Mesendoderm (in vitro differentiated cells): ENCODE measurements around the gene KSR2.

Source experiments
- DNase-seq: peaks from one replicate; pipeline ENCODE4 v3.0.0; 2013
- H2AK5ac ChIP-seq: 2 replicates; pipeline ENCODE4 v1.6.1; 2013; ENCODE audit warnings: low read length, inconsistent platforms
- H2BK120ac ChIP-seq: 2 replicates; pipeline ENCODE4 v1.6.1; 2013; ENCODE audit warnings: low read depth, mild to moderate bottlenecking, low read length, moderate library complexity, mixed read lengths
- H2BK15ac ChIP-seq: replicated peaks from 2 replicates; pipeline ENCODE4 v1.6.1; 2013; ENCODE audit warnings: low read depth, mild to moderate bottlenecking, moderate library complexity
- H2BK5ac ChIP-seq: 2 replicates; pipeline ENCODE4 v1.6.1; 2013; ENCODE audit warnings: low read length, inconsistent platforms
- H3K18ac ChIP-seq: 2 replicates; pipeline ENCODE4 v1.6.1; 2013; ENCODE audit warnings: mild to moderate bottlenecking, low read length, mixed read lengths
- H3K23ac ChIP-seq: one replicate; pipeline ENCODE4 v1.6.1; 2013; ENCODE audit warnings: low read length
- H3K27ac ChIP-seq: 2 replicates; pipeline ENCODE4 v1.5.1; 2013; ENCODE audit warnings: low read depth, mild to moderate bottlenecking, inconsistent platforms, low read length, moderate library complexity
- H3K27me3 ChIP-seq: 2 replicates; pipeline ENCODE4 v1.6.1; 2013; ENCODE audit warnings: low read length, control low read depth, mild to moderate bottlenecking, inconsistent platforms; ENCODE audit not compliant: insufficient read depth, poor library complexity
- H3K36me3 ChIP-seq: 2 replicates; pipeline ENCODE4 v1.6.1; 2013; ENCODE audit warnings: low read length, inconsistent platforms; ENCODE audit not compliant: control insufficient read depth, insufficient read depth
- H3K4ac ChIP-seq: one replicate; pipeline ENCODE4 v1.6.1; 2013; ENCODE audit warnings: low read depth, mild to moderate bottlenecking, low read length, moderate library complexity
- H3K4me1 ChIP-seq: 2 replicates; pipeline ENCODE4 v1.6.1; 2013; ENCODE audit warnings: low read depth, low read length, inconsistent platforms; ENCODE audit not compliant: control insufficient read depth
- H3K4me2 ChIP-seq: 2 replicates; pipeline ENCODE4 v1.6.1; 2013; ENCODE audit warnings: low read length
- H3K4me3 ChIP-seq: 2 replicates; pipeline ENCODE4 v1.5.1; 2013; ENCODE audit warnings: mild to moderate bottlenecking, low read length
- H3K56ac ChIP-seq: one replicate; pipeline ENCODE4 v1.6.1; 2013; ENCODE audit warnings: low read length
- H3K79me1 ChIP-seq: 2 replicates; pipeline ENCODE4 v1.6.1; 2013; ENCODE audit warnings: low read length, inconsistent platforms
- H3K79me2 ChIP-seq: 2 replicates; pipeline ENCODE4 v1.6.1; 2013; ENCODE audit warnings: mild to moderate bottlenecking, low read length; ENCODE audit not compliant: control insufficient read depth, insufficient read depth
- H3K9ac ChIP-seq: 2 replicates; pipeline ENCODE4 v1.6.1; 2013; ENCODE audit warnings: low read length, inconsistent platforms
- H4K5ac ChIP-seq: one replicate; pipeline ENCODE4 v1.6.1; 2013; ENCODE audit warnings: low read length
- H4K8ac ChIP-seq: one replicate; pipeline ENCODE4 v1.6.1; 2013; ENCODE audit warnings: low read depth, mild to moderate bottlenecking, control low read depth, low read length, moderate library complexity
- WGBS: extraction: QIAGEN DNeasy Blood & Tissue Kit; methylation state at CpG from one replicate; pipeline ENCODE4 v1.1.7; 2013; ENCODE audit warnings: low lambda C conversion rate, missing lambda C conversion rate; ENCODE audit not compliant: insufficient coverage; ENCODE audit errors: extremely low coverage; 5-methylcytosine and 5-hydroxymethylcytosine counted together

Gene KSR2

DNA sequence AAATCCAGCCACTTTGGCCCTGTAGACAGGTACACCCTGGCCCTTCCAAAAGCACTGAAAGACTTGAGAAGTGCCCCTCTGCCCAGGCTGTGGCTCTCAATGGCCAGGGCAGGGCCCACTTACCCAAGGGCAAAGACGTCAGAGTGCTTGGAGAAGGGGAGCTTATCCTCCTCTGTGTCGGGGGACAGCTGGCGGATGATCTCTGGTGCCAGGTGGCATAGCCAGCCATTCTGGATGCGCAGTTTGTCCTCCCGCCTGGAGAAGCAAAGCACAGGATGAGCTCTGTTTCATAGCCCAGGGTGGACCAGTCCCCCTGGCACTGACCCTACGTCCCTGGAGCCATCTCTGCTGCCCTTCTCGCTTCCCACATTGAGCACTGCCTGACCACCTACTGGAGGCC lies 492.4 kb downstream of the KSR2 start:
- WGBS = no CpG with 5 or more reads among the region's 7 CpGs
- no peak overlapping the region for H3K4ac ChIP-seq
- H3K27me3 ChIP-seq = no peaks in the 10 kb centered on the region
- no peak overlapping the region for H3K56ac ChIP-seq
- no peak overlapping the region for H3K4me2 ChIP-seq
- H4K8ac ChIP-seq = no peak overlapping the region
- H3K23ac ChIP-seq = no peak overlapping the region
- no peaks in the 10 kb centered on the region for H3K79me2 ChIP-seq
- no peak overlapping the region for H3K27ac ChIP-seq
- H3K9ac ChIP-seq = no peak overlapping the region
- H2BK120ac ChIP-seq = no peak overlapping the region
- H3K4me1 ChIP-seq = no peaks in the 10 kb centered on the region
- H2AK5ac ChIP-seq = no peak overlapping the region
- H4K5ac ChIP-seq = no peak overlapping the region
- no peak overlapping the region for H3K18ac ChIP-seq
- no peak overlapping the region for H2BK5ac ChIP-seq
- H3K79me1 ChIP-seq = no peaks in the 10 kb centered on the region
- H3K4me3 ChIP-seq = no peak overlapping the region
- no peak overlapping the region for H2BK15ac ChIP-seq
- DNase-seq = no peak
- H3K36me3 ChIP-seq = no peaks in the 10 kb centered on the region

DNA sequence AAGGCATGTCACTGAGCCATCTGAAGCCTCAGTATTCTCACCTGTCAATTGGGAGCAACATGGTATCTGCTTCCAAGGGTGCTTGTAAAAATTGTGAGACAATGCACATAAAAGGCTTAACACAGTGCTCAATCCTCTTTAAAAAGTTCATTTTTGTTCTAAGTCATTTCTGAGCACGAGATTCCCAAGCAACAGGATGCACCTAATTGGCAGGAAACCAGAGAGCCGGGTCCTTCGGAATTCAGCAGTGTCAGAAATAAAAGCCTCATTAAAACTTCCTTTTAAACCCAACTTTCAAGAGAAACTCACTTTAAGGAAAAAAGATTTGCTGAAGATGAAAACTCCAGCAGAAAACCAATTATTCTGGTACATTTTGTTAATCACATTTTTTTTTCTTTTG lies 494.9 kb downstream of the KSR2 start:
- no peak overlapping the region for H3K9ac ChIP-seq
- H3K18ac ChIP-seq = no peak overlapping the region
- H2BK15ac ChIP-seq = no peak overlapping the region
- H4K8ac ChIP-seq = no peak overlapping the region
- H3K27ac ChIP-seq = no peak overlapping the region
- no peak for DNase-seq
- H3K79me2 ChIP-seq = no peaks in the 10 kb centered on the region
- no peak overlapping the region for H3K23ac ChIP-seq
- no peak overlapping the region for H4K5ac ChIP-seq
- H3K4me2 ChIP-seq = no peak overlapping the region
- WGBS = no CpG with 5 or more reads among the region's 3 CpGs
- no peak overlapping the region for H3K4ac ChIP-seq
- no peak overlapping the region for H2BK5ac ChIP-seq
- H3K4me3 ChIP-seq = no peak overlapping the region
- no peaks in the 10 kb centered on the region for H3K79me1 ChIP-seq
- H2BK120ac ChIP-seq = no peak overlapping the region
- no peaks in the 10 kb centered on the region for H3K4me1 ChIP-seq
- no peaks in the 10 kb centered on the region for H3K27me3 ChIP-seq
- H3K36me3 ChIP-seq = no peaks in the 10 kb centered on the region
- H3K56ac ChIP-seq = no peak overlapping the region
- H2AK5ac ChIP-seq = no peak overlapping the region

GRCh38 chr12:117472983-117473382 lies 495.8 kb downstream of the KSR2 start:
- Histone ChIP-seq H3K27me3 (no peaks in the 10 kb centered on the region), H3K18ac (no peak overlapping the region), H3K4me2 (no peak overlapping the region), H2AK5ac (no peak overlapping the region), H3K79me1 (no peaks in the 10 kb centered on the region), H3K4me3 (no peak overlapping the region), H3K23ac (no peak overlapping the region), H3K4ac (no peak overlapping the region), H3K56ac (no peak overlapping the region), H3K27ac (no peak overlapping the region), H3K4me1 (no peaks in the 10 kb centered on the region), H3K79me2 (no peaks in the 10 kb centered on the region), H3K9ac (no peak overlapping the region), H2BK120ac (no peak overlapping the region), H2BK15ac (no peak overlapping the region), H4K8ac (no peak overlapping the region), H3K36me3 (no peaks in the 10 kb centered on the region), H4K5ac (no peak overlapping the region), H2BK5ac (no peak overlapping the region)
- peak; percentile 80 for DNase-seq
- no CpG with 5 or more reads among the region's 5 CpGs for WGBS

DNA sequence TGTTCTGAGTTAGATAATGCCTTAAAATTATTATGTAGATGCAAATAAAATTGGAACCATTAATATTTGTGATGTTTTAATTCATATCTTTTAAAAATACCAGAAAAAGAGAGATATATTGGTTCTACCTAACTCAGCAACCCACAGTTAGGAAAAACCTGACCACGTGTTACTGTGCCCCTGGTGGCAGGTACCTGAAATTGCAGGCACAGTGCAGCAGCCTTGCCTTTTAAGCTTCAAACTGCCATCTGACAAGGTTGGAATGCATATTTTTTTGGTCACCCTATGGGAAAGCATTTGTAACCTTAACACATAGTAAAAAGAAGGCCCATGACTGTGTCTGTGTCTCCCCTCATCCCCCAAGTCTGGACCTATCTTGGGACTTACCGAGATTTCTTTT lies 498.0 kb downstream of the KSR2 start:
- H3K56ac ChIP-seq = no peak overlapping the region
- H4K8ac ChIP-seq = no peak overlapping the region
- H3K4me2 ChIP-seq = no peak overlapping the region
- no peak overlapping the region for H3K4me3 ChIP-seq
- H3K4me1 ChIP-seq = no peaks in the 10 kb centered on the region
- no peaks in the 10 kb centered on the region for H3K36me3 ChIP-seq
- WGBS = no CpG with 5 or more reads among the region's 2 CpGs
- no peak overlapping the region for H3K27ac ChIP-seq
- H3K79me1 ChIP-seq = no peaks in the 10 kb centered on the region
- H3K4ac ChIP-seq = no peak overlapping the region
- H2AK5ac ChIP-seq = no peak overlapping the region
- H3K79me2 ChIP-seq = no peaks in the 10 kb centered on the region
- H3K27me3 ChIP-seq = no peaks in the 10 kb centered on the region
- no peak overlapping the region for H2BK120ac ChIP-seq
- no peak overlapping the region for H2BK5ac ChIP-seq
- H3K18ac ChIP-seq = no peak overlapping the region
- no peak overlapping the region for H4K5ac ChIP-seq
- H3K23ac ChIP-seq = no peak overlapping the region
- no peak overlapping the region for H2BK15ac ChIP-seq
- DNase-seq = peak; percentile 37
- H3K9ac ChIP-seq = no peak overlapping the region

GRCh38 chr12:117469883-117470483 lies 498.8 kb downstream of the KSR2 start:
- no peaks in the 10 kb centered on the region for H3K79me1 ChIP-seq
- no peak overlapping the region for H4K8ac ChIP-seq
- H3K36me3 ChIP-seq = no peaks in the 10 kb centered on the region
- H3K56ac ChIP-seq = no peak overlapping the region
- H3K18ac ChIP-seq = no peak overlapping the region
- no peak overlapping the region for H3K4ac ChIP-seq
- no peaks in the 10 kb centered on the region for H3K79me2 ChIP-seq
- no peak overlapping the region for H2BK5ac ChIP-seq
- no peak overlapping the region for H3K27ac ChIP-seq
- no peak overlapping the region for H3K4me2 ChIP-seq
- H3K9ac ChIP-seq = no peak overlapping the region
- no peaks in the 10 kb centered on the region for H3K27me3 ChIP-seq
- no peak overlapping the region for H2BK120ac ChIP-seq
- H2AK5ac ChIP-seq = no peak overlapping the region
- H3K4me3 ChIP-seq = no peak overlapping the region
- H2BK15ac ChIP-seq = no peak overlapping the region
- H4K5ac ChIP-seq = no peak overlapping the region
- H3K4me1 ChIP-seq = no peaks in the 10 kb centered on the region
- no peak for DNase-seq
- 79% methylated on average over 4 of the region's 4 CpGs for WGBS
- H3K23ac ChIP-seq = no peak overlapping the region

- Histone ChIP-seq H3K4me3 (no peak overlapping the region), H3K4me2 (no peak overlapping the region), H2BK15ac (no peak overlapping the region), H3K4ac (no peak overlapping the region), H3K36me3 (no peaks in the 10 kb centered on the region), H2BK120ac (no peak overlapping the region), H3K56ac (no peak overlapping the region), H4K5ac (no peak overlapping the region), H3K4me1 (no peaks in the 10 kb centered on the region), H3K23ac (no peak overlapping the region), H3K9ac (no peak overlapping the region), H3K27ac (no peak overlapping the region), H3K18ac (no peak overlapping the region), H3K79me1 (no peaks in the 10 kb centered on the region), H2AK5ac (no peak overlapping the region), H2BK5ac (no peak overlapping the region), H4K8ac (no peak overlapping the region), H3K27me3 (no peaks in the 10 kb centered on the region), H3K79me2 (no peaks in the 10 kb centered on the region)
- no CpG with 5 or more reads among the region's 3 CpGs for WGBS
- DNase-seq = no peak
Observed at GRCh38 chr12:117468016-117468415, 500.8 kb downstream of the KSR2 start.
